ENCODE data around the gene TLNRD1. TPM values are rescaled to one million over a fixed set of nuclear protein-coding genes. Genes with fewer than 3 reads are reported as not detected.

The TLNRD1 gene
- total RNA-seq, 3 donors from 2014 or later (not counting 1 experiment from before 2014, with no cell fraction given): 13.4 to 19.6 (median 17.5) TPM

GRCh38 chr15:80979538-80980200 is 21.1 kb upstream of the TLNRD1 start:
- Mint-ChIP-seq H3K27ac (peak overlapping the region in 1 of 2 donors; percentile 3), H3K9me3 (no peaks in the 10 kb centered on the region), H3K27me3 (ENCODE audit: low read depth in 2 of 2) (no peaks in the 10 kb centered on the region), H3K36me3 (peaks cover 10% of the 10 kb centered on the region), H3K4me1 (peaks cover 40 to 45% of the 10 kb centered on the region in 2 donors), H3K4me3 (no peak overlapping the region)
- Histone ChIP-seq H3K27me3 (ENCODE audit: control insufficient read depth, insufficient read depth, low read length) (no peaks in the 10 kb centered on the region), H3K4me1 (ENCODE audit: control insufficient read depth, insufficient read depth, low read length) (peaks cover 3% of the 10 kb centered on the region), H3K36me3 (ENCODE audit: control insufficient read depth, insufficient read depth, low read length) (peaks cover 32% of the 10 kb centered on the region), H3K4me3 (ENCODE audit: low read length) (no peak overlapping the region), H3K27ac (ENCODE audit: low read length) (no peak overlapping the region), H3K9me3 (ENCODE audit: control insufficient read depth, insufficient read depth, low read length) (no peaks in the 10 kb centered on the region)
- no peak for DNase-seq
- TF ChIP-seq CTCF (IDR thresholded peaks at IDR 0.05): no peak
- intact Hi-C loops (cut with micrococcal nuclease): loop anchor here (10.0 kb wide), 1 partner anchor 285 kb away; no protein-coding TSS in a partner anchor
- WGBS (ENCODE audit: insufficient coverage): 96% methylated on average over 8 of the region's 8 CpGs
- ATAC-seq: no peak

- Mint-ChIP-seq H3K27me3 (ENCODE audit: low read depth in 2 of 2) (no peaks in the 10 kb centered on the region), H3K9me3 (no peaks in the 10 kb centered on the region), H3K4me1 (peaks cover 34 to 46% of the 10 kb centered on the region in 2 donors), H3K4me3 (no peak overlapping the region), H3K36me3 (peaks cover 10% of the 10 kb centered on the region), H3K27ac (peak overlapping the region in 1 of 2 donors; percentile 9)
- H3K36me3 ChIP-seq (ENCODE audit: control insufficient read depth, insufficient read depth, low read length): peaks cover 32% of the 10 kb centered on the region
- no peaks in the 10 kb centered on the region for H3K27me3 ChIP-seq (ENCODE audit: control insufficient read depth, insufficient read depth, low read length)
- H3K4me3 ChIP-seq (ENCODE audit: low read length): no peak overlapping the region
- 91% methylated on average over 2 of the region's 2 CpGs for WGBS (ENCODE audit: insufficient coverage)
- intact Hi-C loops (cut with micrococcal nuclease): no loop called here
- TF ChIP-seq CTCF (IDR thresholded peaks at IDR 0.05): no peak
- no peak overlapping the region for H3K27ac ChIP-seq (ENCODE audit: low read length)
- DNase-seq (peak in 1 of 2 donors; percentile 30), ATAC-seq (no peak)
- H3K9me3 ChIP-seq (ENCODE audit: control insufficient read depth, insufficient read depth, low read length): no peaks in the 10 kb centered on the region
- peaks cover 4% of the 10 kb centered on the region for H3K4me1 ChIP-seq (ENCODE audit: control insufficient read depth, insufficient read depth, low read length)
These were observed 18.5 kb upstream of the TLNRD1 start for GRCh38 chr15:80982205-80982604.

GRCh38 chr15:80982839-80983238 is 17.9 kb upstream of the TLNRD1 start:
- peaks cover 30% of the 10 kb centered on the region for H3K36me3 ChIP-seq (ENCODE audit: control insufficient read depth, insufficient read depth, low read length)
- 94% methylated on average over 4 of the region's 5 CpGs for WGBS (ENCODE audit: insufficient coverage)
- no peak for TF ChIP-seq CTCF (IDR thresholded peaks at IDR 0.05)
- H3K27ac ChIP-seq (ENCODE audit: low read length): no peak overlapping the region
- H3K4me1 ChIP-seq (ENCODE audit: control insufficient read depth, insufficient read depth, low read length): peaks cover 4% of the 10 kb centered on the region
- intact Hi-C loops (cut with micrococcal nuclease): no loop called here
- H3K4me3 ChIP-seq (ENCODE audit: low read length): no peak overlapping the region
- Mint-ChIP-seq H3K36me3 (peaks cover 10% of the 10 kb centered on the region), H3K27ac (no peak overlapping the region), H3K27me3 (ENCODE audit: low read depth in 2 of 2) (no peaks in the 10 kb centered on the region), H3K4me1 (peaks cover 34 to 42% of the 10 kb centered on the region in 2 donors), H3K9me3 (no peaks in the 10 kb centered on the region), H3K4me3 (no peak overlapping the region)
- no peaks in the 10 kb centered on the region for H3K27me3 ChIP-seq (ENCODE audit: control insufficient read depth, insufficient read depth, low read length)
- no peaks in the 10 kb centered on the region for H3K9me3 ChIP-seq (ENCODE audit: control insufficient read depth, insufficient read depth, low read length)
- DNase-seq (no peak), ATAC-seq (no peak)

- Mint-ChIP-seq H3K9me3 (no peaks in the 10 kb centered on the region), H3K4me1 (peaks cover 54 to 62% of the 10 kb centered on the region in 2 donors), H3K36me3 (no peaks in the 10 kb centered on the region), H3K27ac (peak overlapping the region; percentile 59 to 81), H3K4me3 (no peak overlapping the region), H3K27me3 (ENCODE audit: low read depth in 2 of 2) (no peaks in the 10 kb centered on the region)
- TF ChIP-seq CTCF (IDR thresholded peaks at IDR 0.05): no peak
- no peaks in the 10 kb centered on the region for H3K27me3 ChIP-seq (ENCODE audit: control insufficient read depth, insufficient read depth, low read length)
- WGBS (ENCODE audit: insufficient coverage): 25% methylated on average over 7 of the region's 9 CpGs
- H3K9me3 ChIP-seq (ENCODE audit: control insufficient read depth, insufficient read depth, low read length): no peaks in the 10 kb centered on the region
- no peak for ATAC-seq
- H3K4me1 ChIP-seq (ENCODE audit: control insufficient read depth, insufficient read depth, low read length): peaks cover 16% of the 10 kb centered on the region
- intact Hi-C loops (cut with micrococcal nuclease): no loop called here
- H3K4me3 ChIP-seq (ENCODE audit: low read length): no peak overlapping the region
- peak in 1 of 2 donors; percentile 24 for DNase-seq
- H3K36me3 ChIP-seq (ENCODE audit: control insufficient read depth, insufficient read depth, low read length): peaks cover 12% of the 10 kb centered on the region
- peak overlapping the region; percentile 45 for H3K27ac ChIP-seq (ENCODE audit: low read length)
These were observed 15.9 kb upstream of the TLNRD1 start for GRCh38 chr15:80984856-80985255.
